NCI-H2029 (cell line): ENCODE data around the gene NCAPG2.

Source experiments
- DNase-seq: peaks from one replicate; lab custom pipeline; 2025; lab: John Stamatoyannopoulos, UW

NCAPG2 gene

GRCh38 chr7:158734861-158735260 lies 30.3 kb upstream of the NCAPG2 start:
- DNase-seq: no peak

GRCh38 chr7:158733775-158734494 lies 29.3 kb upstream of the NCAPG2 start:
- DNase-seq: no peak

- no peak for DNase-seq
Observed at GRCh38 chr7:158733220-158733519, 28.6 kb upstream of the NCAPG2 start.

DNA sequence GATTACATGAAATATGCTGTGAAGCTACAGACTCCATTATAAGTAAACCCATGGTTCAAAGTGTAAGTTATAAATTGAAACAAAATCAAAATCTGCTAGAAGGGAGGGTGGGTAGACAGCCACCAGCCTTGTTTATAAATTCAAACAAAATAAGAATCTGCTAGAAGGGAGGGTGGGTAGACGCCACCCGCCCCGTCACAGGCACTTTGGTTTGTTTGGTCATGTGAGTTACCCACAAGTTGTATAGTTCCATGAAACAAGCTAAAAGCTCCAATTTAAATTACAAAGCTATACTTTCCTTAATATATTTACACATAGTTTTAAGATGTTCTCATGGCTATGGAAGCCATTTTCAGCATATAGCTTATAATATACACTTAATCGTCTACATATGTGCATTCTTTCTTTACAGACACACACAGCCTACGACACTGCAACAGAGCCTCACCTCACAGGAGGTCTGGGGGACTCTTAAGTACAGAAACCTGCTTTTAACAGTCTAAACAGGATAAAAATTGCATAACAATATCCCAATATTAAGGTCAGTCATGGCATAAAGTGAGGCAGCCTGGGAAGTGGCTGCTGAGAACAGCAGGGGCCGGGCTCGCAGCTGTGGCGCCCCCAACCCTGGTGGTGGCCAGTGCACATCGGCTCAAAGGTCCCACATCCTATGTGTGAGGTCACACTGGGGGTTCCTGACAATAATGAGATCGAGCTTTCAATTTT lies 28.1 kb upstream of the NCAPG2 start:
- DNase-seq: no peak

- no peak for DNase-seq
Observed at GRCh38 chr7:158731761-158732160, 27.2 kb upstream of the NCAPG2 start.

- no peak for DNase-seq
Observed at GRCh38 chr7:158730383-158731346, 26.1 kb upstream of the NCAPG2 start.

GRCh38 chr7:158729646-158730382 lies 25.2 kb upstream of the NCAPG2 start:
- DNase-seq: no peak

DNA sequence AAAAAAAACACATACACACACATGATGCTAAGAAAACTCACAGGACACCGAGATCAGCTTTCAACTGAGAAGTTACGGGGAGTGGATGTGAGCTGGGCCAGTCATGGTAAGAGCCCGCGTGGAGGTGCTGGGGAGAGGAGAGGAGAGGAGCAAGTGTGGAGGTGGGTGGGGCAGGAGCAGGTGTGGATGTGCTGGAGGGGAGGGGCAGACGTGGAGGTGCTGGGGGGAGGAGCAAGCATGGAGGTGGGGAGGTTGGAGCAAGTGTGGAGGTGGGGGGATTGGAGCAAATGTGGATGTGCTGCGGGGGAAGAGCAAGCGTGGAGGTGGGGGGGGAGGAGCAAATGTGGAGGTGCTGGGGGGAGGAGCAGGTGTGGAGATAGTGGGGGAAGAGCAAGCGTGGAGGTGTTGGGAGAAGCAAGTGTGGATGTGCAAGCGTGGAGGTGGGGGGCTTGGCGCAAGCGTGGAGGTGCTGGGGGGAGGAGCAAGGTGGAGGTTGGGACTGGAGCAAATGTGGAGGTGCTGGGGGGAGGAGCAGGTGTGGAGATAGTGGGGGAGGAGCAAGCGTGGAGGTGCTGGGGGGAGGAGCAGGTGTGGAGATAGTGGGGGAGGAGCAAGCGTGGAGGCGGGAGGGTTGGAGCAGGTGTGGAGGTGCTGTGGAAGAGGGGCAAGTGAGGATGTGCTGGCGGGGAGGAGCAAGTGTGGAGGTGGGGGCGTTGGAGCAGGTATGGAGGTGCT lies 24.5 kb upstream of the NCAPG2 start:
- DNase-seq: peak; percentile 14

- no peak for DNase-seq
Observed at GRCh38 chr7:158727690-158728089, 23.1 kb upstream of the NCAPG2 start.

DNA sequence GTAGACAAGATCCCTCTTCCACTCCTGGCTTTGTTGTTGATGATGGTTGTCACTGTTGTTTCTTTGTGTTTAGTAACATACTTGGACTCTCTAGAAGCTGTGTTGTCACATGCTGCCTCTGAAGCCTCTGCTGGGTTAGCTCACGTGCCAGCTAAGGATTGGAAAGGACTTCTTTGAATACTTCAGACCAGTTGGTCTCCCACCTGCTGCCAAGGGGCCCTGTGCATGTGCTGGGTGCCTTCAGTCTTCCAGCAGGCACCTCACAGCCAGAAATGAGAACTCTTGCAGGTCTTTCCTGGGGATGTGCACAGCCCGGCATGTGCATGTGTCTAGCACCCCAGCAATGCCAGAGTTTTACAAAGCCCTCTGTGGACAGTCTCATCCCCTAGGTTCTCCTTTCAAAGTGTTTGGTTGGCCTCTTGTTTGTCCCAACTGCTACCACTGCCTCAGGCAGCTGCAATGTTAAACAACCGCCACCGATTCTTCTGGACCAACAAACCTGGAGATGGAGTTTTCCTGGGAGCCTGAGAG lies 21.7 kb upstream of the NCAPG2 start:
- DNase-seq: no peak

- DNase-seq: no peak
Observed at GRCh38 chr7:158725506-158725800, 20.8 kb upstream of the NCAPG2 start.

DNA sequence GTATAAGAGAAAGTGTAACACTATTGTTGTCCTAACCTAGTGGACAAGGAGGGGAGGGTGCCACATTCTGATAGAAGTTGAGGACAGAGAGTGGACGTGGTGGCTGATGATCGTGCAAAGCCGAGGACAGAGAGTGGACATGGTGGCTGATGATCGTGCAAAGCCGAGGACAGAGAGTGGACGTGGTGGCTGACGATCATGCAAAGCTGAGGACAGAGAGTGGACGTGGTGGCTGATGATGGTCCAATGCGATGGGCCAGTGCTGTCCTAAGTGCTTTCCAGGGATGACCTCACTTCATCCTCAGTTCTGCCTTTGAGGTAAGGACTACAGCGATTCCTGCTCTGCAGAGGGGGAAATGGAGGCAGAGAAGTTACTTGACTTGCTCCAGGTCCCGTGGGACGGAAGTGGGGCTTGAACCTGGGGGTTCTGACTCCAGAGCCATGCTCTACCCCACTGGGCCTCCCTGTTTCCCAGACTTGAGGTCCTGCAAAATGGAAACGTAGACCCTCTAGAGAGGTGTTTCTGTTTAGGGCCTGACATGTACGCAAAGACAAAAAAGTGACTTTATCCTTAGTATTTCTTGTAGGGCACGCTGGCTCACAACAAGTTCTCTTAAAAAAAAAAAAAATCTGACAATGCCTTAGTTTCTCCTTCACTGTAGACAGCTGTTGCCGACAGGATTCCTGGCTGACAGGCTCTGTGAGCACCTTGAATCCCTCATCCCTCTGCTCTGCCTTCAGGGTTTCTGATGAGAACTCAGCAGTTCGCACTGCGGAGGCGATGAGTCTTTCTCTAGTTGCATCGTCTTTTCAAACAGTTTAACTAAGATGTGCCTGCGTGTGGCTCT lies 20.3 kb upstream of the NCAPG2 start:
- no peak for DNase-seq

DNA sequence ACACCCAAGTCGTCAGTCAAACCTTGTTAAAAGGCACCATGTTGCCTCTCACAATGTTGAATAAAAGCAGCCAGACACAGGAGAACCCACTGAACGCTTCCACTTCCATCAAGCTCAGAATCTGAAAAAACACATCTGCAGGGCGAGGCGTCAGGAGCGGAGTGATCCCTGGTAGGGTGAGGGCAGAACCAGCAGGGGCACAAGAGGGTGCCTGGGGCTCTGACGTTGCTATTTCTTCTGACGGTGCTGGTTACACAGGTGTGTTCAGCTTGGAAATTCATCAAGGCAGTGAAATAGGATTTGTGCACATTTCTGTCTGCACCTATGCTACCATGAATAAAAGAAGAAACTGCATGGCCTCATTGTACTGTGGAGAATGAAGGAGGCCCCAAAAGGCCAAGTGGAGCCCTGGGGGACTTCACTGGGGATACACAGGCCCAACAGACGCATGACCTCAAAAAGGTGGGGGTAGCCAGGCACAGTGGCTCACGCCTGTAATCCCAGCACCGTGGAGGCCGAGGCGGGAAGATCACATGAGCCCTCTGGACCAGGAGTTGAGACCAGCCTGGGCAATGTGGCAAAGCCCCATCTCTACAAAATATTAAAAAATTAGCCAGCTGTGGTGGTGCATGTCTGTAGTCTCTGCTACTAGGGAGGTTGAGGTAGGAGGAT lies 19.2 kb upstream of the NCAPG2 start:
- no peak for DNase-seq

GRCh38 chr7:158723266-158723665 lies 18.7 kb upstream of the NCAPG2 start:
- DNase-seq: no peak

DNA sequence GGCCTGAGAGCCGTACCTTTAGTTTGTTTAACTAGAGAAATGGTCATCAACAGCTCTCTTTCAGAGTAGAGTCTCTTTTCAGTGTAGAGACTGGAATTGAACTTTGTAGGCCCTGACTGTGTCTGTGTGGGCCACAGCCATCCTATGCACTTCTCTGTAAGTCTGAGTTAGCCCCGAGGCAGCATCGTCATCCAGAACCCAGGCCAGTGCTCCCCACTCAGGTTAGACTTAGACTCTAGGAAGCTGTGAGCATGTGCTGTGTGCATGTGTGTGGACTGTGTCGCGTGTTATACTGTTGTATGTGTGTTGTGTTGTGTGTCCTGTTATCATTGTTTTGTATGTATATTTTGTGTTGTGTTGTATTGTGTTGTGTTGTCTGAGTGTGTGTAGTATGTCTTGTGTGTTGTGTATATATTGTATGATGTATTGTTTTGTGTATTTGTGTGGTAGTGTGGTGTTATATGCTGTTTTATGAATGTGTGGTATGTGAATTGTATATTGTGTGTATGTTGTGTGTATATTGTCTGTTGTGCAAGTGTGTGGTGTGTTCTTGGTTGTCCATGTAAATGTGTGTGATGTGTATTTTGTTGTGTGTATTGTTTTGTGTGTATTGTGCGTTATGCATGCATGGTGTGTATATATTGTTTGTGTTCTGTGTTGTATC lies 18.1 kb upstream of the NCAPG2 start:
- no peak for DNase-seq

- DNase-seq: no peak
Observed at GRCh38 chr7:158720112-158720511, 15.5 kb upstream of the NCAPG2 start.

GRCh38 chr7:158716802-158717201 lies 12.2 kb upstream of the NCAPG2 start:
- DNase-seq: no peak

- no peak for DNase-seq
Observed at GRCh38 chr7:158710651-158711102, 6.1 kb upstream of the NCAPG2 start.

- DNase-seq: no peak
Observed at GRCh38 chr7:158707610-158708009, 3.0 kb upstream of the NCAPG2 start.
